Upper lobe of right lung (tissue), 1 donor: ENCODE data around the gene CHST8. TPM values are rescaled to one million over a fixed set of nuclear protein-coding genes. Genes with fewer than 3 reads are reported as not detected.

Source experiments
- ATAC-seq: fragments of 200-7000 bp; cut with Tn5 transposase; one replicate; pipeline ENCODE4 v1.9.1; 2020; ENCODE audit warnings: mild to moderate bottlenecking, moderate library complexity
- DNase-seq: peaks from one replicate; pipeline ENCODE4 v3.0.0-alpha.2; 2020
- H3K27ac ChIP-seq: fragments of 200-600 bp; one replicate; pipeline ENCODE4 v1.8.0; 2022
- H3K27me3 ChIP-seq: fragments of 200-600 bp; one replicate; pipeline ENCODE4 v1.8.0; 2022; ENCODE audit warnings: mild to moderate bottlenecking
- H3K36me3 ChIP-seq: fragments of 200-600 bp; one replicate; pipeline ENCODE4 v1.8.0; 2022
- H3K4me1 ChIP-seq: fragments of 200-600 bp; one replicate; pipeline ENCODE4 v1.8.0; 2022
- H3K4me3 ChIP-seq: fragments of 200-600 bp; one replicate; pipeline ENCODE4 v1.8.0; 2022; ENCODE audit warnings: mild to moderate bottlenecking
- H3K9me3 ChIP-seq: fragments of 200-600 bp; one replicate; pipeline ENCODE4 v1.8.0; 2022
- intact Hi-C: fragments of 100-400 bp; cut with DNase I; formaldehyde crosslinking; loops from one replicate; pipeline ENCODE4 v1.11.0; 2022
- total RNA-seq: library from RNA; stranded (reverse); fragmentation: NEBNext Ultra II Directional; extraction: Animal tissue kit (Norgen Biotek cat#: 25700); gene quantifications from one replicate; pipeline ENCODE4 v1.2.1, GENCODE V29; 2021
- TF ChIP-seq, protein P1 (sequence below): fragments of 200-600 bp; IDR thresholded peaks from one replicate; pipeline ENCODE4 v1.8.0; 2022; ENCODE audit warnings: antibody characterized with exemption
- donor health status: DM: no; HTN: yes; CAD: no; lungs with severe emphysema.

The CHST8 gene
- total RNA-seq, 1 donor from 2014 or later, result 0.64 TPM

DNA sequence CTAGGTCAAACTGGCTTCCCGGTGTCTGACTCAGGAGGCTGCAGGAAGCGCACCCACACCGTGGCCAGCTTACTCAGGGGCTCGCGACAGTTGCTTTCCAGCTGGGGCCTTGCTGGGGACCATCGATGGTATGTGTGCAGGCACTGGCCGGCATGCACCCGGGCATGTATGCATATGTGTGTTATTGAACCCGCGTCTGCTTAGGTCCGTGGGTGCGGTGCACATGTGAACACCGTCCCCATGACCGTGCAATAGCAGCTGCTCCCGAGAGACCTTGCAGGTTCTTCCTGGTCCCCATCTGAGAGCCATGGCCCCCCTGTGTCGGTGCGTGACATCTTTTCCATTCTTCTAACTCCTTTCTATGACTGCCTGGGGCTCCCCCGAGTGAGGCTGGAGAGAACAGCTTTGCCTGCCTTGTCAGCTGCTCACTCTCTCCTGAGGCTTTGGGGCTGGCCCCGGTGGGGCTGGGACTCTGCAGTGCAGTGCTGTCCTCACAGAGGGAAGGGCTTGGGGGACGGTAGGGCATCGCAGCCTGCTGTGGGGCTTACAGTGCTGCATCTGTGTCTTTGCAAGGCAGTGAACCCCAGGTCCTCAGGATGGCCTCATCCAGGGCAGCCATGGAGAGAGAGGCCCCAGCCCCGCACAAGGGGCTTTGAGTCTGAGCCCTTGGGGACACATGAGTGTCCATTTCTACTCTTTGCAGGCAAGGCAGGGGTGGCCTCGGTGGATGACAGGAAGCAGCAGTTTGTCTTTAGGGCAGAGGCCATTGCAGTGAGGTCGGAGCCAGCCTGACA, 65.1 kb downstream of the CHST8 start:
- DNase-seq (peak; percentile 54), ATAC-seq (no peak)
- H3K4me1 ChIP-seq, result no peaks in the 10 kb centered on the region
- no peak overlapping the region for H3K27ac ChIP-seq
- H3K9me3 ChIP-seq, result no peaks in the 10 kb centered on the region
- H3K27me3 ChIP-seq, result peaks cover 40% of the 10 kb centered on the region
- H3K36me3 ChIP-seq, result no peaks in the 10 kb centered on the region
- H3K4me3 ChIP-seq, result no peak overlapping the region
- TF ChIP-seq, protein P1, sequence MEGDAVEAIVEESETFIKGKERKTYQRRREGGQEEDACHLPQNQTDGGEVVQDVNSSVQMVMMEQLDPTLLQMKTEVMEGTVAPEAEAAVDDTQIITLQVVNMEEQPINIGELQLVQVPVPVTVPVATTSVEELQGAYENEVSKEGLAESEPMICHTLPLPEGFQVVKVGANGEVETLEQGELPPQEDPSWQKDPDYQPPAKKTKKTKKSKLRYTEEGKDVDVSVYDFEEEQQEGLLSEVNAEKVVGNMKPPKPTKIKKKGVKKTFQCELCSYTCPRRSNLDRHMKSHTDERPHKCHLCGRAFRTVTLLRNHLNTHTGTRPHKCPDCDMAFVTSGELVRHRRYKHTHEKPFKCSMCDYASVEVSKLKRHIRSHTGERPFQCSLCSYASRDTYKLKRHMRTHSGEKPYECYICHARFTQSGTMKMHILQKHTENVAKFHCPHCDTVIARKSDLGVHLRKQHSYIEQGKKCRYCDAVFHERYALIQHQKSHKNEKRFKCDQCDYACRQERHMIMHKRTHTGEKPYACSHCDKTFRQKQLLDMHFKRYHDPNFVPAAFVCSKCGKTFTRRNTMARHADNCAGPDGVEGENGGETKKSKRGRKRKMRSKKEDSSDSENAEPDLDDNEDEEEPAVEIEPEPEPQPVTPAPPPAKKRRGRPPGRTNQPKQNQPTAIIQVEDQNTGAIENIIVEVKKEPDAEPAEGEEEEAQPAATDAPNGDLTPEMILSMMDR, result no peak
- intact Hi-C loops, result no loop called here

DNA sequence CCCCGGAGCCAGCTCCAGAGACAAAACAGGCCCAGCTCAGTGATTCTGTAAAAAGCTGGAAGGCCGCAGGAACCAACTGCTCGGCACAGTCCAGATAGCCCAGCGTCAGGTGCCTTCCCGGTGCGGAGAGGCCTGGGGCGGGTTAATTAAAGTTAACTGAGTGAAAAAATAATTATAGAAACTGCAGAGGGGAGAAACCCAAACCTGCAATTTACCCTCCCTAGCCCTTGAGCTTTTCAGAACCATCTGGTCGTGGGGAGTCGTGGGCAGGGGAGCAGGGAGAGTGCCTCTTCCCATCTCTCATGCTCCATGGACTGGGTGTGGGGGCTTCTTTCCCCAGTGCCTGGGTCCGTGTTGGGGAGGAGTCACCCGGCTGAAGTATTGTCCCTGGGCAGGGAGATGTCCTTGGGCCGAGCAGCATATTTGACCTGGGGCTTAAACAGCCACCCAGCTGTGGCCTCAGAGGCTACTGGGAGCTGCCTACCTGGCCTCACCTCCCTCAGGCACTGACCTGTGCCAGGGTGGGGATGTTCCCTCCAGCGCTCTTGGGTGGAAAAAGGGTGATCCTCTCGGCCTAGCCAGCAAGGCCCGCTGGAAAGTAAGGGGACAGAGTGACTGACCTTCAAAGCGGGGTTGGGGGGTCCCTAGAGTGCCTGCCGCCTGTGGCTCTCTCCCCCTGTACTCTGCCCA, 65.9 kb downstream of the CHST8 start:
- H3K27ac ChIP-seq, result no peak overlapping the region
- H3K9me3 ChIP-seq, result no peaks in the 10 kb centered on the region
- H3K4me3 ChIP-seq, result no peak overlapping the region
- TF ChIP-seq, protein P1, result no peak
- DNase-seq, result peak; percentile 55
- H3K4me1 ChIP-seq, result no peaks in the 10 kb centered on the region
- no peaks in the 10 kb centered on the region for H3K36me3 ChIP-seq
- no peak for ATAC-seq
- intact Hi-C loops, result no loop called here
- H3K27me3 ChIP-seq, result peaks cover 40% of the 10 kb centered on the region

DNA sequence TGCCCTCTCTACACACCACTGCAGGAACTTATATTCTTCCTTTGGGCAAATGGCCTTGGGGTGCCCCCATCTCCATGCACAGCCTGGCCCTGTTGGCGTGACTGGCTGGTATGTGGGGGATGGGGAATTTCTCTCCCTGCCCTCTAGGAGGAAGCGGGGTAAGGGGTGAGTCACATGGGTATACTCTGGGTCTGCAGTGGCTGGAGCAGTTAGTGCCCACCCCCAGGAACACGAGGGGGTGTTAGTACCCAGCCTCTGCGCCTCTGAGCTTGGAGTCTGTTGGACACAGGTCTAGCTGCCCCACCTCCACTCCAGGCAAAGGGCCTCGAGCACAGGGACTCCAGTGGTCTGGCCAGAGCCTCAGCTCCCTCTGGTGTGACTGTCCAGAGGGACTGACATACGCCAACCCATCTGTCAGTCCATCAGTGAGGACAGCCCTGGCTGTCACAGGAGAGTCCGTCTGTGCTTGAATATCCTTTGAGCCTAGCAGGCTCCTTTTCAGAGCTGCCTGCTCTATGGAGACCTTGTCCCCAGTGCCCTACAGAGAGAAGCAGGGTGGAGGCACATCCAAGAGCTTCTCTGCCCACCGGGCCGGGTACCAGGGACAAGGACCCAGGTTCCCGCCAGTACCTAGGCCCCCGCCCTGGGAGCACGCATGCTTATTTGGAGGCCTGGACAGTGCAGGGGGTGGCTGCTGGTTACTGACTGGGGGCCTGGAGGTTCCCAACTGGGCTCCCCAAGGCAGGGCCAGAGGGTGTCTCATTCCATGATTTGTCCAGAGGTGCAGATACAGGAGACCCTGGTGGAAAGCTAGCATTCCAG, 66.6 kb downstream of the CHST8 start:
- H3K36me3 ChIP-seq, result no peaks in the 10 kb centered on the region
- no peak overlapping the region for H3K4me3 ChIP-seq
- peak; percentile 57 for DNase-seq
- no peaks in the 10 kb centered on the region for H3K4me1 ChIP-seq
- intact Hi-C loops, result no loop called here
- no peak overlapping the region for H3K27ac ChIP-seq
- peaks cover 40% of the 10 kb centered on the region for H3K27me3 ChIP-seq
- no peaks in the 10 kb centered on the region for H3K9me3 ChIP-seq
- ATAC-seq, result no peak
- TF ChIP-seq, protein P1, result no peak

DNA sequence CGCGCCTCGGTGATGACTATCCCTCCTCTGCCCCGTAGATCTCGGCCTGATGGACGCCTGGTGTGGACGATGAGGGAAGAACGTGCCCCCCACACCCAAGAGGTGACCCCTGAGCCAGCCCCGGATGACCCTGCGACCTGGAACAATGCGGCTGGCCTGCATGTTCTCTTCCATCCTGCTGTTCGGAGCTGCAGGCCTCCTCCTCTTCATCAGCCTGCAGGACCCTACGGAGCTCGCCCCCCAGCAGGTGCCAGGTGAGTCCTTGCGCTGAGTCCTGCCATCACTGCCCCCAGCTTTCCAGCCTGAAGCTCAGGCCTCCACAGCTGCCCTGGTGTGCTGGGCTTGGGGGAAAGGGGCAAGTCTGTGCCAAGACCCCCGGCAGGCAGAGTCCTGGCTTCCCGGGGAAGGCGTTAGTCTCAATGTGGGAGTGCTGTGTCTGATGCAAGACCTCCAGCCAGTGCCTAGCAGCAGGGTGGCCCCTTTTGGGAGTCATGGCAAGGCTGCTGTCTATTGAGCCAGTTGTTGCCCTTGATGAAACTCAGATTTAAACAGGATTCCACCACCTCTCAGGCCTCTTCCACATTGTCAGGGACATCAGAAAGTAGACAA, 67.5 kb downstream of the CHST8 start:
- H3K27ac ChIP-seq, result no peak overlapping the region
- peak; percentile 46 for DNase-seq

DNA sequence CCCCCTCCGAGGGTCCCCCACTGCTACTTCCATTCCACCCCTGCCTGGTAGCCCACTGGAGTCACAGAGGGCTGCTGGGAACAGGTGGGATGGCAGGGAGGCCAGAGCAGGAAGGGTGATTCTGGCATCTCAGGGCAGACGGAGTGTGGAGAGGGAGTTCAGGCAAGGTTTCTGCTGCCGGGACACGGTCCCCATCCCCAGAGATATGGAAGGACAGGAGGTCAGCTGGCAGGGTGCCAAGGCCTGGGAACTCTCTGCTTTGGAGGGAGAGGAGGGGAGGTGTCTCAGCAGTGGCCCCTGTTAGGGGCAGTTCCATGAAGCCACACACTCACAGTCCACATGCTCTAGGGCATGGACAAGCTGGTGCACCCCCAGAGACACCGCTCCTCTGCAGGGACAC, 68.1 kb downstream of the CHST8 start:
- ATAC-seq (no peak), DNase-seq (peak; percentile 44)
- TF ChIP-seq, protein P1, result no peak
- H3K27me3 ChIP-seq, result peaks cover 26% of the 10 kb centered on the region
- intact Hi-C loops, result no loop called here
- H3K36me3 ChIP-seq, result no peaks in the 10 kb centered on the region
- no peak overlapping the region for H3K4me3 ChIP-seq
- H3K9me3 ChIP-seq, result no peaks in the 10 kb centered on the region
- H3K27ac ChIP-seq, result no peak overlapping the region
- H3K4me1 ChIP-seq, result no peaks in the 10 kb centered on the region

More for the DNA sequence above, 67.5 kb downstream of the CHST8 start:
- no peaks in the 10 kb centered on the region for H3K9me3 ChIP-seq
- no peaks in the 10 kb centered on the region for H3K36me3 ChIP-seq
- intact Hi-C loops, result no loop called here
- ATAC-seq, result no peak
- no peak overlapping the region for H3K4me3 ChIP-seq
- peaks cover 32% of the 10 kb centered on the region for H3K27me3 ChIP-seq
- TF ChIP-seq, protein P1, result no peak
- H3K4me1 ChIP-seq, result no peaks in the 10 kb centered on the region
